Skeletal muscle satellite cell (primary cell): ENCODE results near the gene PUS3.

Experiments
- H3K27me3 ChIP-seq: 2 replicates; pipeline ENCODE4 v1.7.0; 2013; ENCODE audit warnings: low read length; ENCODE audit not compliant: control insufficient read depth, insufficient read depth
- H3K36me3 ChIP-seq: 2 replicates; pipeline ENCODE4 v1.7.0; 2013; ENCODE audit warnings: mild to moderate bottlenecking, control low read depth, low read length; ENCODE audit not compliant: insufficient read depth
- H3K4me1 ChIP-seq: 2 replicates; pipeline ENCODE4 v1.7.0; 2013; ENCODE audit warnings: low read length; ENCODE audit not compliant: control insufficient read depth, insufficient read depth
- H3K4me2 ChIP-seq: 2 replicates; pipeline ENCODE4 v1.7.0; 2013; ENCODE audit warnings: mild to moderate bottlenecking, low read length
- H3K4me3 ChIP-seq: 2 replicates; pipeline ENCODE4 v1.7.0; 2013; ENCODE audit warnings: low read length
- H3K9ac ChIP-seq: 2 replicates; pipeline ENCODE4 v1.7.0; 2013; ENCODE audit warnings: mild to moderate bottlenecking, low read depth, low read length, moderate library complexity
- H3K9me3 ChIP-seq: replicated peaks from 2 replicates; pipeline ENCODE4 v1.7.0; 2013; ENCODE audit warnings: mild to moderate bottlenecking, control low read depth, low read length

The PUS3 gene

GRCh38 chr11:125945797-125946520 is 43.0 kb upstream of the PUS3 start, which contains the start of gene VSIG10L2:
Gene VSIG10L2 (plus strand): TSS chr11:125946044. CDS start chr11:125946056, 12 bp downstream.
- Histone ChIP-seq H3K4me3 (no peak within 1 kb of the TSS), H3K36me3 (no peaks in the 10 kb centered on the region), H3K9ac (no peak within 1 kb of the TSS), H3K27me3 (peaks cover 5% of the 10 kb centered on the region), H3K9me3 (no peaks in the 10 kb centered on the region), H3K4me1 (peaks cover 3% of the 10 kb centered on the region), H3K4me2 (no peak within 1 kb of the TSS)

GRCh38 chr11:125945011-125945796 is 42.2 kb upstream of the PUS3 start:
- Histone ChIP-seq H3K4me2 (no peak overlapping the region), H3K36me3 (no peaks in the 10 kb centered on the region), H3K4me3 (no peak overlapping the region), H3K9me3 (no peaks in the 10 kb centered on the region), H3K9ac (no peak overlapping the region), H3K27me3 (peaks cover 5% of the 10 kb centered on the region), H3K4me1 (peaks cover 3% of the 10 kb centered on the region)

GRCh38 chr11:125944350-125945010 is 41.5 kb upstream of the PUS3 start:
- Histone ChIP-seq H3K9me3 (no peaks in the 10 kb centered on the region), H3K27me3 (peaks cover 3% of the 10 kb centered on the region), H3K9ac (no peak overlapping the region), H3K4me3 (no peak overlapping the region), H3K4me1 (peaks cover 3% of the 10 kb centered on the region), H3K4me2 (no peak overlapping the region), H3K36me3 (no peaks in the 10 kb centered on the region)

- H3K27me3 ChIP-seq = peaks cover 3% of the 10 kb centered on the region
- peaks cover 3% of the 10 kb centered on the region for H3K4me1 ChIP-seq
- no peak overlapping the region for H3K9ac ChIP-seq
- no peaks in the 10 kb centered on the region for H3K36me3 ChIP-seq
- no peaks in the 10 kb centered on the region for H3K9me3 ChIP-seq
- H3K4me3 ChIP-seq = no peak overlapping the region
- no peak overlapping the region for H3K4me2 ChIP-seq
Measured at GRCh38 chr11:125943661-125944349, 40.8 kb upstream of the PUS3 start.

- Histone ChIP-seq H3K4me2 (no peak overlapping the region), H3K9ac (no peak overlapping the region)
Measured at GRCh38 chr11:125942771-125943428, 39.9 kb upstream of the PUS3 start.

GRCh38 chr11:125941619-125942611 is 38.9 kb upstream of the PUS3 start:
- peak overlapping the region; percentile 15 for H3K4me2 ChIP-seq
- H3K36me3 ChIP-seq = no peaks in the 10 kb centered on the region
- no peaks in the 10 kb centered on the region for H3K27me3 ChIP-seq
- H3K9ac ChIP-seq = no peak overlapping the region
- H3K9me3 ChIP-seq = no peaks in the 10 kb centered on the region
- H3K4me3 ChIP-seq = no peak overlapping the region
- peaks cover 3% of the 10 kb centered on the region for H3K4me1 ChIP-seq

More at GRCh38 chr11:125942771-125943428, 39.9 kb upstream of the PUS3 start:
- H3K4me3 ChIP-seq = no peak overlapping the region
- no peaks in the 10 kb centered on the region for H3K36me3 ChIP-seq
- H3K27me3 ChIP-seq = no peaks in the 10 kb centered on the region
- H3K9me3 ChIP-seq = no peaks in the 10 kb centered on the region
- H3K4me1 ChIP-seq = peaks cover 3% of the 10 kb centered on the region

GRCh38 chr11:125941267-125941618 is 38.2 kb upstream of the PUS3 start:
- Histone ChIP-seq H3K9ac (no peak overlapping the region), H3K9me3 (no peaks in the 10 kb centered on the region), H3K4me2 (no peak overlapping the region), H3K4me3 (no peak overlapping the region), H3K27me3 (no peaks in the 10 kb centered on the region), H3K36me3 (no peaks in the 10 kb centered on the region), H3K4me1 (peaks cover 3% of the 10 kb centered on the region)

GRCh38 chr11:125940145-125940544 is 37.1 kb upstream of the PUS3 start:
- no peaks in the 10 kb centered on the region for H3K27me3 ChIP-seq
- H3K9ac ChIP-seq = no peak overlapping the region
- no peak overlapping the region for H3K4me2 ChIP-seq
- no peaks in the 10 kb centered on the region for H3K9me3 ChIP-seq
- H3K36me3 ChIP-seq = no peaks in the 10 kb centered on the region
- no peak overlapping the region for H3K4me3 ChIP-seq
- peaks cover 3% of the 10 kb centered on the region for H3K4me1 ChIP-seq

- Histone ChIP-seq H3K36me3 (no peaks in the 10 kb centered on the region), H3K9me3 (no peaks in the 10 kb centered on the region), H3K4me1 (peaks cover 3% of the 10 kb centered on the region), H3K9ac (no peak overlapping the region), H3K4me2 (no peak overlapping the region), H3K27me3 (no peaks in the 10 kb centered on the region), H3K4me3 (no peak overlapping the region)
Measured at GRCh38 chr11:125939081-125939521, 36.1 kb upstream of the PUS3 start.

GRCh38 chr11:125938418-125938817 is 35.4 kb upstream of the PUS3 start:
- H3K27me3 ChIP-seq = no peaks in the 10 kb centered on the region
- H3K4me1 ChIP-seq = peaks cover 3% of the 10 kb centered on the region
- H3K9me3 ChIP-seq = no peaks in the 10 kb centered on the region
- no peaks in the 10 kb centered on the region for H3K36me3 ChIP-seq
- H3K4me2 ChIP-seq = no peak overlapping the region
- no peak overlapping the region for H3K9ac ChIP-seq
- no peak overlapping the region for H3K4me3 ChIP-seq
